Dermis microvascular lymphatic vessel endothelial cell (primary cell): ENCODE results near the gene CALU. TPM values are rescaled to one million over a fixed set of nuclear protein-coding genes. Genes with fewer than 3 reads are reported as not detected.

Experiments used
- DNase-seq, 2 donors: peaks; one replicate each; pipeline versions ENCODE4 v3.0.0 to v3.0.0-alpha.2; 2010; ENCODE audit warnings: low read depth in 2 of 2
- total RNA-seq: library from RNA; depleted of rRNA; stranded (reverse); fragments of >200 nt; gene quantifications from 2 replicates; pipeline ENCODE4 v1.2.1, GENCODE V29; 2014

The CALU gene
- total RNA-seq, 1 donor from 2014 or later, result 208 TPM

GRCh38 chr7:128785738-128786137 is 46.6 kb downstream of the CALU start:
- no peak for DNase-seq

- no peak for DNase-seq
Measured at GRCh38 chr7:128788446-128789412, 49.6 kb downstream of the CALU start.

GRCh38 chr7:128790315-128791041 is 51.3 kb downstream of the CALU start:
- no peak for DNase-seq

GRCh38 chr7:128791121-128791971 is 52.2 kb downstream of the CALU start, which contains the start of gene CCDC136:
TSS of gene CCDC136 (plus strand) at chr7:128791968. CDS start at chr7:128792412, 444 bp downstream.
- DNase-seq, result peak in 1 of 2 donors; percentile 52

- DNase-seq, result no peak
Measured at GRCh38 chr7:128791972-128792327, 52.8 kb downstream of the CALU start.

GRCh38 chr7:128792471-128793180 is 53.5 kb downstream of the CALU start:
- no peak for DNase-seq

GRCh38 chr7:128793181-128793547 is 54.0 kb downstream of the CALU start:
- no peak for DNase-seq

- DNase-seq, result no peak
Measured at GRCh38 chr7:128794020-128794419, 54.9 kb downstream of the CALU start.

- DNase-seq, result no peak
Measured at GRCh38 chr7:128794436-128794835, 55.3 kb downstream of the CALU start.

- DNase-seq, result no peak
Measured at GRCh38 chr7:128795129-128795528, 56.0 kb downstream of the CALU start.

GRCh38 chr7:128796327-128796726 is 57.2 kb downstream of the CALU start:
- DNase-seq, result no peak

- no peak for DNase-seq
Measured at GRCh38 chr7:128799451-128799850, 60.3 kb downstream of the CALU start.

GRCh38 chr7:128800567-128800966 is 61.4 kb downstream of the CALU start:
- DNase-seq, result no peak

GRCh38 chr7:128801003-128801402 is 61.8 kb downstream of the CALU start:
- DNase-seq, result no peak

GRCh38 chr7:128801667-128802418 is 62.7 kb downstream of the CALU start:
- DNase-seq, result no peak

GRCh38 chr7:128804484-128804883 is 65.3 kb downstream of the CALU start:
- DNase-seq, result no peak

GRCh38 chr7:128805225-128805624 is 66.1 kb downstream of the CALU start:
- no peak for DNase-seq

- no peak for DNase-seq
Measured at GRCh38 chr7:128807191-128807590, 68.0 kb downstream of the CALU start.

- DNase-seq, result no peak
Measured at GRCh38 chr7:128809363-128809762, 70.2 kb downstream of the CALU start.

- no peak for DNase-seq
Measured at GRCh38 chr7:128810473-128810872, 71.3 kb downstream of the CALU start.
